Central memory CD8-positive, alpha-beta T cell (primary cell): Measurements from ENCODE around the gene SPEG.

Experiments used
- ATAC-seq: fragments of 150-1000 bp; cut with Tn5 transposase; replicated peaks from 2 replicates; pipeline ENCODE4 v1.10.0; 2022; ENCODE audit warnings: mild to moderate bottlenecking, moderate FRiP score, moderate number of reproducible peaks; ENCODE audit not compliant: poor library complexity, severe bottlenecking; ENCODE audit errors: extremely low read depth
- DNase-seq, 2 donors: peaks; one replicate each; pipeline ENCODE4 v3.0.0; 2021; ENCODE audit warnings: low spot score in 2 of 2
- H3K27ac Mint-ChIP-seq: one replicate; pipeline ENCODE4 v1.8.0; 2022; ENCODE audit warnings: low read depth, mild to moderate bottlenecking, moderate library complexity, mixed read lengths
- H3K27me3 Mint-ChIP-seq: one replicate; pipeline ENCODE4 v1.8.0; 2022; ENCODE audit warnings: mixed read lengths
- H3K36me3 Mint-ChIP-seq: one replicate; pipeline ENCODE4 v1.8.0; 2022; ENCODE audit warnings: mild to moderate bottlenecking, moderate library complexity, mixed read lengths; ENCODE audit not compliant: insufficient read depth
- H3K4me1 Mint-ChIP-seq: one replicate; pipeline ENCODE4 v1.8.0; 2022; ENCODE audit warnings: mixed read lengths
- H3K4me3 Mint-ChIP-seq: one replicate; pipeline ENCODE4 v1.8.0; 2022; ENCODE audit warnings: mild to moderate bottlenecking, moderate library complexity, mixed read lengths
- H3K9me3 Mint-ChIP-seq: one replicate; pipeline ENCODE4 v1.8.0; 2022; ENCODE audit warnings: mixed read lengths

Gene SPEG

DNA sequence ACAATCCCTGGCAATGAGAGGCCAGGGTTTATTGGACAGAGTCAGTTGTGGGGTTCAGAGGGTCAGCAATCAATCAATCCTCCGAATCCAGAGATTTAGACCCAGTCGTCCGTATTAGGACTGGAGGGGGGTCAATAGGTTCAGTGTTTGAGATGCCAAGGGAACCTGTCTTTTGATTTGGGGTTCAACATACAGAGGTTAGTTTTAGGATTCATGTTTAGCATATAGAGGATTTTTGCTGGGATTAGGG, 64.3 kb downstream of the SPEG start:
- Mint-ChIP-seq H3K9me3 (no peaks in the 10 kb centered on the region), H3K4me1 (peaks cover 45% of the 10 kb centered on the region), H3K27me3 (peaks cover 46% of the 10 kb centered on the region), H3K36me3 (peaks cover 15% of the 10 kb centered on the region), H3K27ac (peak overlapping the region; percentile 89), H3K4me3 (peak overlapping the region; percentile 97)
- ATAC-seq: no peak
- DNase-seq: no peak

DNA sequence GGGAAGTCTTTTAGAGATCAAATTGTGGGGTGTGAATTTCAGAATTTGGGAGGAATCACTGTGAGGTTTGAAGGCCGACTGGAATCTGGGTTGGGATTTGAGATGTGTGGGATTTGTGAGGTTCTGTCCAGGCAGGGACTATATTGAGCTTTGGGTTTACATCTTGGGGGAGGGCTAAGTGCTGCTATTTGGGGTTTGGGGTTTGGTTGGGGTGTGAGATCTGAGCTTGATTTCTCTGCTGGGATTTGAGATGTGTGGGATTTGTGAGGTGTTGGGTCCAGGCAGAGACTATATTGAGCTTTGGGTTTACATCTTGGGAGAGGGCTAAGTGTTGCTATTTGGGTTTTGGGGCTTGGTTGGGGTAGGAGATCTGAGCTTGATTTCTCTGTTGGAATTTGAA, 64.9 kb downstream of the SPEG start:
- Mint-ChIP-seq H3K36me3 (peaks cover 17% of the 10 kb centered on the region), H3K27ac (peak overlapping the region; percentile 89), H3K4me1 (peaks cover 45% of the 10 kb centered on the region), H3K4me3 (peak overlapping the region; percentile 97), H3K9me3 (no peaks in the 10 kb centered on the region), H3K27me3 (peaks cover 41% of the 10 kb centered on the region)
- DNase-seq: no peak
- ATAC-seq: no peak

- DNase-seq: no peak
- H3K4me3 Mint-ChIP-seq: peak overlapping the region; percentile 97
- H3K4me1 Mint-ChIP-seq: peaks cover 45% of the 10 kb centered on the region
- no peak for ATAC-seq
- H3K27me3 Mint-ChIP-seq: peaks cover 35% of the 10 kb centered on the region
- H3K9me3 Mint-ChIP-seq: no peaks in the 10 kb centered on the region
- no peak overlapping the region for H3K27ac Mint-ChIP-seq
- H3K36me3 Mint-ChIP-seq: peaks cover 19% of the 10 kb centered on the region
These were observed 65.5 kb downstream of the SPEG start for GRCh38 chr2:219500135-219500534.

- Mint-ChIP-seq H3K27me3 (peaks cover 18% of the 10 kb centered on the region), H3K27ac (no peak overlapping the region), H3K9me3 (no peaks in the 10 kb centered on the region), H3K4me1 (peaks cover 40% of the 10 kb centered on the region), H3K36me3 (peaks cover 17% of the 10 kb centered on the region), H3K4me3 (no peak overlapping the region)
- DNase-seq: no peak
- ATAC-seq: no peak
These were observed 67.2 kb downstream of the SPEG start for GRCh38 chr2:219501849-219502248.

DNA sequence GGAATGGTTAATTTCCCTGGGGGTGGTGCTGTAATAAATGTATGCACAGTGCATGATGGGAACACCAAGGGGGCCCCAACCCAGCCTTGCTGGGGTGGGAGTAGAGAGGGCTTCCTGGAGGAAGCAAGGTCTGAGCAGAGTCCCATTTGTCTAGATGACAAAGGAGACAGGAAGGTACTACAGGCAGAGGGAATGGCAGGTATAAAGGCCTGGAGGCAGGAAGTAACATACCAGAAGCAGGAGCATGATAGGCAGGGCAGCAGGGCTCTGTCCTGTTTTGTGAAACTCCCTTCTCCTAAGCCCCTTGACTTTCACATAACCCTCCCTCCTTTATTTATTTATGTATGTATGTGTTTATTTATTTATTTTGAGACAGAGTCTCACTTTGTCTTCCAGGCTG, 68.0 kb downstream of the SPEG start:
- H3K36me3 Mint-ChIP-seq: peaks cover 17% of the 10 kb centered on the region
- ATAC-seq (no peak), DNase-seq (no peak)
- H3K27me3 Mint-ChIP-seq: peaks cover 14% of the 10 kb centered on the region
- H3K4me1 Mint-ChIP-seq: peaks cover 34% of the 10 kb centered on the region
- no peaks in the 10 kb centered on the region for H3K9me3 Mint-ChIP-seq
- no peak overlapping the region for H3K27ac Mint-ChIP-seq
- no peak overlapping the region for H3K4me3 Mint-ChIP-seq

DNA sequence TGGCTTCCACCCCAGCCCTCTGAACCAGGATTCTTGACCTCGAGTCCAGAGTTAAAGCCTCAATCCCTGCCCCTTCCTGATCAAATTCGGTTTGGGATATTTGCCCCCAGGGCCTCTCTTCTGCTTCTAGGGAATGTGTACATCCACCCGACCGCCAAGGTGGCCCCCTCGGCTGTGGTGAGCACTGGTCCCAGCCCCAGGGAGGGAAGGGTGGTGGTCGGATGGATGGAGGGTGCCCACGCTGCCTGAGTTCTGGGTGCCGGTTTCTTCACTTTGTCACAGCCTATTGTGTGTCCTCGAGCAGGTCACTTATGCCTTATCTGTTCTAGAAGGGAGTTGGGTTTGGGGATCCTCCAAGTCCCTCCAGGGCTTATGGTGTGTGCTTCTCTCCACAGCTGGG, 70.9 kb downstream of the SPEG start:
- Mint-ChIP-seq H3K36me3 (peaks cover 12% of the 10 kb centered on the region), H3K4me1 (peaks cover 20% of the 10 kb centered on the region)

DNA sequence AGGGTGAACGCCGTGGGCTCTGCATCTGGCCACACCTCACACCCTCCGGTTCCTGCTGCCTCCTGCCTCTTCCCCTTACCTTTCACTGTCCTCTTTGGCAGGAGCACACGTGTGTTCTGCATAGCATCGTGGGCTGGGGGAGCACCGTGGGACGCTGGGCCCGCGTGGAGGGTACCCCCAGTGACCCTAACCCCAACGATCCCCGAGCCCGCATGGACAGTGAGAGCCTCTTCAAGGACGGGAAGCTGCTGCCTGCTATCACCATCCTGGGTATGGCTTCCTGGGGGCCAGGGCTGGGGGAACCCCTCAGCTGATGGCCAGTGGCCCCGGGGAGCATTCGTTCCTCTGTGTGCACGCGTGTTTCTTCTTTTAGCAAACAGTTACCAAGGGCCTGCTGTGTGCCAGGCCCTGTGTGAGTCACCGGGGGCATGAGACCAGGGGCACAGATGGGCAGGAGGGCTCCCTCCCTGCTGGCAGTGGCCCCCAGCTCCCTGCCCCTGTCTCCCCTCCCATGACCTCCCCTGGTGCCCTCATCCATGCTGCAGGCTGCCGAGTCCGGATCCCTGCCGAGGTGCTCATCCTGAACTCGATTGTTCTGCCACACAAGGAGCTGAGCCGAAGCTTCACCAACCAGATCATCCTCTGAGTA, 71.6 kb downstream of the SPEG start:
- no peak overlapping the region for H3K4me3 Mint-ChIP-seq
- DNase-seq: no peak
- H3K9me3 Mint-ChIP-seq: no peaks in the 10 kb centered on the region
- H3K27me3 Mint-ChIP-seq: peaks cover 30% of the 10 kb centered on the region
- H3K27ac Mint-ChIP-seq: no peak overlapping the region
- peaks cover 24% of the 10 kb centered on the region for H3K4me1 Mint-ChIP-seq
- ATAC-seq: no peak
- peaks cover 12% of the 10 kb centered on the region for H3K36me3 Mint-ChIP-seq

More for the DNA sequence above, 70.9 kb downstream of the SPEG start:
- Mint-ChIP-seq H3K27ac (no peak overlapping the region), H3K27me3 (peaks cover 23% of the 10 kb centered on the region), H3K9me3 (no peaks in the 10 kb centered on the region), H3K4me3 (no peak overlapping the region)
- DNase-seq: no peak
- no peak for ATAC-seq

- Mint-ChIP-seq H3K36me3 (peaks cover 11% of the 10 kb centered on the region), H3K27ac (no peak overlapping the region), H3K4me1 (peaks cover 17% of the 10 kb centered on the region), H3K9me3 (no peaks in the 10 kb centered on the region), H3K4me3 (no peak overlapping the region), H3K27me3 (peaks cover 37% of the 10 kb centered on the region)
- ATAC-seq (no peak), DNase-seq (no peak)
These were observed 72.3 kb downstream of the SPEG start for GRCh38 chr2:219506802-219507526.

DNA sequence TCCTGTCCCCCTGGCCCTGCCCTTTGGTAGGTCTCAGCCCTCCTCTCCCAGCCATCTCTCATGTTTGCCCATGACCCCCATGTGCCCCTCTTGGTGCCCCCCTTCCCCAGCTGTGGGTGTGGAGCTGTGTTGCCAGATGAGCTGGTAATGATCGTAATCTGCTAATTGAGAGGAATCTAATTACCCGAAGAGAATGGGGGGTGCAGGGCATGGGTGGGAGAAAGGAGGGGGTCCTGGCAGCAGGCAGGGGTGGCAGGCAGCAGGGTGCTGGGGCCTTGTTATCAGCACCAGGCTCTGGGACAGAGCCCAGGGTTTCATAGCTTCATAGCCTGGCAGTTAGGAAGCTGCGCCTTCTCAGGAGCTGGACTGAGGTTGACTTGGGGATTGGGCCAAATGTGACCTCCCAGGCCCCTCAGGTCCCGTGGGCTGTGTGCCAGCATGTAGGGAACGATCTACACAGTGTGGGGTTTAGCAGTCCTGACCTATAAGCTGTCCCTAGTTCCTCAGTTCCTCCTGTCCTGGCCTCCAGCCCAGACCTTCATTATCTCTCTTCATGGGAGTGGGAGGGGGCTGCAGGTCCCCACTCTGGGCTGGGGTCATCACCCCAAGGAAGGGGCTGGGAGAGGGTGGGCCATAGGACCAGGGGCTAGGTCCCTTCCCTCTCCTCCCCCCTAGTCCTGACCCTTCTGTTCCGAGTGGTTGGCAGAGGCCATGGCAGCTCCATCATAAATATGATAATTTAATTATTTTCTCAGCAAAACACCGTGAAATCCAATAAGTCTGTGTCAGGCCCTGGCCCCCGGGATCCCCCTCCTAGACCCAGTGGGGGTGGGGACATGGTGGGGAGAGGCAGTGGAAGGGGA, 73.2 kb downstream of the SPEG start:
- H3K4me1 Mint-ChIP-seq: peaks cover 17% of the 10 kb centered on the region
- H3K4me3 Mint-ChIP-seq: no peak overlapping the region
- H3K27me3 Mint-ChIP-seq: peaks cover 46% of the 10 kb centered on the region
- DNase-seq (no peak), ATAC-seq (no peak)
- no peaks in the 10 kb centered on the region for H3K9me3 Mint-ChIP-seq
- H3K36me3 Mint-ChIP-seq: peaks cover 10% of the 10 kb centered on the region
- H3K27ac Mint-ChIP-seq: no peak overlapping the region

DNA sequence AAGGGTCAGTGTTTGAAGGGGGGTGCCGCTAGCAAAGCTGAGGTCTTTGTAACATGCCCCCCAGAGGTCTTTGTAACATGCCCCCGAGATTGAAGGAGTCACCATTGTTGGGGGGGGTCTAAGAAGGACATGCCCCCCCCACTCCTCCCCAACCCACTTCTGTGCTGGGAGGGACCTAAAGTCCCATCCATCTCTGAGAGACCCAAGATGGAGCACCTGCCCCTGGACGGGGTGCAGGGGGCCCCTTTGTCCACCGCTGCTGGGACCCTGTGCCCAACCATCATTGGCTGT, 73.7 kb downstream of the SPEG start:
- Mint-ChIP-seq H3K27ac (no peak overlapping the region), H3K9me3 (no peaks in the 10 kb centered on the region), H3K36me3 (peaks cover 10% of the 10 kb centered on the region), H3K4me3 (no peak overlapping the region), H3K4me1 (peaks cover 22% of the 10 kb centered on the region), H3K27me3 (peaks cover 51% of the 10 kb centered on the region)
- no peak for ATAC-seq
- no peak for DNase-seq

GRCh38 chr2:219508971-219509779, 74.5 kb downstream of the SPEG start:
- ATAC-seq: peak; percentile 30
- H3K4me3 Mint-ChIP-seq: peak overlapping the region; percentile 56
- H3K27ac Mint-ChIP-seq: no peak overlapping the region
- H3K27me3 Mint-ChIP-seq: peaks cover 59% of the 10 kb centered on the region
- H3K4me1 Mint-ChIP-seq: peaks cover 30% of the 10 kb centered on the region
- no peaks in the 10 kb centered on the region for H3K9me3 Mint-ChIP-seq
- DNase-seq: no peak
- H3K36me3 Mint-ChIP-seq: peaks cover 8% of the 10 kb centered on the region

DNA sequence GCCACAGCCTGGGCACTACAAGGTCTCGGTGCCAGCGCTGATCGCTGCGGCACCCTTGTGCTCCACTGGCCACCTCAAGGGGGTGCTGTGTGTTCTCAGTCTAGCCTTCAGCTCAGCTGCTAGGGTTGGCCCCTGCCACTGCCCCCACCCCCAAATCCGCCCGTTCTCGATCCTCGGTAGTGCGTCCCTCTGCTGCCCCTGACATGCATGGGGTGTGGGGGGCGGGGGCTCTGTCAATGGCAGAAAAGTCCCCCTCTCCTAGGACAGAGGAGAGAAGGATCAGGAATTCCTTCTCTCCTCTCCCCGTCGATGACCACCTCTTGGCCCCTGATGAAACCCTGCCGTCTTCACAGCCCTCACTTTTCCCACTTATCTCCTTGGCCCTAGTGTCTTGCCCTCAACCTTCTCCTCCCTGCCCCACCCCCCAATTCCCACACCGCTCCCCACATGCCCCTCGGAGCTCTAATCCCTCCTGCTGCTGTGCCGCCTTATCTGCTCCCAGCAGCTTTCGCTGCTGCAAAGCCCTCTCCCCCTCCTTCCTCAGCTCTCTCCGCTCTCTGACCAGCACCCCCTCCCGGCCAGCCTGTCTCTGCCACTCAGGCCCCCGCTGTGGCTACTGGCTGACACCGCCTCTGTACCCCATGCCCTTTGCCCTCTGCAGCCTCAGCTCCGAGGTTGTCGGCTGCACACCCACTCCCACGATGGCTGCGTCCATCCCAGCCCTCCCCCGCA, 75.3 kb downstream of the SPEG start:
- Mint-ChIP-seq H3K27ac (no peak overlapping the region), H3K4me1 (peaks cover 31% of the 10 kb centered on the region), H3K36me3 (peaks cover 5% of the 10 kb centered on the region), H3K4me3 (peak overlapping the region; percentile 56), H3K9me3 (no peaks in the 10 kb centered on the region), H3K27me3 (peaks cover 66% of the 10 kb centered on the region)
- DNase-seq (peak; percentile 21 to 31), ATAC-seq (peak; percentile 84)
